DMS79 treated with DMSO at 0.1 percent for 48 hours (cell line): ENCODE measurements around the gene MAPK14.
"Not testable (repeated sequence)": the region's sequence is repeated elsewhere in the genome, so short reads cannot be mapped to it uniquely, and the experiment has no call there.

Experiments
- DNase-seq: peaks from one replicate; lab custom pipeline; 2025; lab: John Stamatoyannopoulos, UW

Gene MAPK14

DNA sequence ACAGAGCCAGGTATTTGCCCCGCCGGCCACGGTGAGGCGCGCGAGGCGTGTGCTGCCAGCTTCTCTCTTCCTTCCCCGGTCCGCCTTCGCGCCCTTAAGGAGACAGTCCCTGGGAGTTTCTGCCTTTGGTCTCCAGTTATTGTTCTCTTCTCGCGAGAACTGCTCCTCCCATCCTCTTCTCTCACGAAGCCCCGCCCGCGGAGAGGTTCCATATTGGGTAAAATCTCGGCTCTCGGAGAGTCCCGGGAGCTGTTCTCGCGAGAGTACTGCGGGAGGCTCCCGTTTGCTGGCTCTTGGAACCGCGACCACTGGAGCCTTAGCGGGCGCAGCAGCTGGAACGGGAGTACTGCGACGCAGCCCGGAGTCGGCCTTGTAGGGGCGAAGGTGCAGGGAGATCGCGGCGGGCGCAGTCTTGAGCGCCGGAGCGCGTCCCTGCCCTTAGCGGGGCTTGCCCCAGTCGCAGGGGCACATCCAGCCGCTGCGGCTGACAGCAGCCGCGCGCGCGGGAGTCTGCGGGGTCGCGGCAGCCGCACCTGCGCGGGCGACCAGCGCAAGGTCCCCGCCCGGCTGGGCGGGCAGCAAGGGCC, at the start of gene MAPK14:
Gene MAPK14, plus strand, starts transcription at position 308 of the 587 bp plus-strand sequence. CDS start 350 bp downstream, outside the sequence.
- peak; percentile 99 for DNase-seq

DNA sequence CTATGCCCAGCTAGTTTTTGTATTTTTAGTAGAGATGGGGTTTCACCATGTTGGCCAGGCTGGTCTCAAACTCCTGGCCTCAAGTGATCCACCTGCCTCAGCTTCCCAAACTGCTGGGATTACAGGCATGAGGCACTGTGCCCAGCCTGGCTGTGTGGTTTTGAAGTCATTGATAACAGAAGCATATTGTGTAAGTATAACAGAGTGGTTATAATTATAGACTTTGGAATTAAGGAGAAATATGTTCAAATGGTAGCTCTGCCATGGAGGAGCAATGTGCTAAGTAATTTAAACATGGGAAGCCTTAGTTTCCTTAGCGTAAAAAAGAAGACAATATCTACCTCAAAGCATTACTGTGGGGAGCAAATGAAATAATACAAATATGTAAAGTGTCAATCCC, 47.5 kb upstream of the MAPK14 start:
- not testable (repeated sequence) for DNase-seq

- DNase-seq: no peak
Measured at GRCh38 chr6:35980991-35981645, 46.5 kb upstream of the MAPK14 start.

DNA sequence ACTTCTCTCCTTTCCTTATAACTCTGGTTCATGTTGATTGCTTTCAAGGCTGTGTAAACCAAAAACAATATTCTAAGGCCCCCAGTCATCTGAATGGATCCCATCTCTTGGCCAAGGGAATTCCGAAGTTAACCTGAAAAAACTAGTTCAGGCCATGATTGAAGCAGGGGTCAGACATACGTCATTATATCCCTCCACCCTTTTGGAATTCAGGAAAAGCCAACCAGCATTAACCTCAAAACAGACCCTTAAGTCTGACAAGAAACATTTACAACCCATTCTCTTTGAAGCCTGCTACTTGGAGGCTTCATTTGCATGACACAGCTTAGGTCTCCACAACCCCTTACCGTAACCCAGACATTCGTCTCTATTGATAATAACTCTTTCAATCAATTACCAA, 42.9 kb upstream of the MAPK14 start:
- DNase-seq: no peak

DNA sequence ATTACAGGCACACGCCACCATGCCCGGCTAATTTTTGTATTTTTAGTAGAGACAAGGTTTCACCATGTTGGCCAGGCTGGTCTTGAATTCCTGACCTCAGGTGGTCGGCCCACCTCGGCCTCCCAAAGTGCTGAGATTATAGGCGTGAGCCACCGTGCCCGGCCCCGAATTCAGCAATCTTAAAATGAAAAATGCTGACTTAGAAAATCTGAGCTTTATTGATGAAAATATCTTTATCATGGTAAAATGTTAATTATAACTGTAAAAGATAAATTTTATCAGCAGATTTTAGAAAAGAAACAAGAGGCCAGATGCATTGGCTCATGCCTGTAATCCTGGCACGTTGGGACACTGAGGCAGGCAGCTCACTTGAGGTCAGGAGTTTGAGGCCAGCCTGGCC, 39.6 kb upstream of the MAPK14 start:
- DNase-seq: not testable (repeated sequence)

DNA sequence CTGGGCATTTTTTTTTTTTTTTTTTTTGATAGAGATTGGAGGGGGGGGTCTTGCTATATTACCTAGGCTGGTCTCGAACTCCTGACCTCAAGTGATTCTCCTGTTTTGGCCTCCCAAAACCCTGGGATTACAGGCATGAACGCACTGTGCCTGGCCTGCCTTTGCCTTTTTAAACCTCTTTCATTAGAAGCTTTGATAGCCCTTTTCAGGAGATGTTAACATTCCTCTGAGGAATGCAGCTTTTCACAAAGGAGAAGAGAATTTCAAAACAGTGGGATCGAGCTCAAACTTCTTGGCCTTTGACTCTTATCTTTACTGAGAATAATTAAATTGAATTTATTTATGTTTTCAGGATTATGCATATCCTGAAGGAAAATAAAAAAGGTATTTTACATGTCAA, 34.5 kb upstream of the MAPK14 start:
- no peak for DNase-seq

DNA sequence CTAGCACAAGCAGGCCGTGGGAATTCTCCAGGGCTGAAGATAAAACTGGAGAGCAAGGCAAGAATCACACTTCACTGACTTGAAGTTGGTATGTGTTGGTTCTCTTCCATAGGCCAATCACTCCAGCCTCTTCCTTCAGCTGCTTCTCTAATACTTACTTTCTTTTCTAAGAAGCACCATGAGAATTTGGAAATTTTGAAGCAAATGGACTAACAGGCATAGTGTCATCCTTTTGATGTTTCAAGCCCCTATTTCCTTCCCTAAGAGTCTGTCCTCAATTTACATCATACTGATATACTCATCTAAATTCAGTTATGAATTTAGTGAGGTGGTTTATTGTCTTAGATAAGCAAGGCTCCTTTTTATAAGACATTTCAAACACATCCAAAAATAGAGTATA, 27.2 kb upstream of the MAPK14 start:
- DNase-seq: no peak

DNA sequence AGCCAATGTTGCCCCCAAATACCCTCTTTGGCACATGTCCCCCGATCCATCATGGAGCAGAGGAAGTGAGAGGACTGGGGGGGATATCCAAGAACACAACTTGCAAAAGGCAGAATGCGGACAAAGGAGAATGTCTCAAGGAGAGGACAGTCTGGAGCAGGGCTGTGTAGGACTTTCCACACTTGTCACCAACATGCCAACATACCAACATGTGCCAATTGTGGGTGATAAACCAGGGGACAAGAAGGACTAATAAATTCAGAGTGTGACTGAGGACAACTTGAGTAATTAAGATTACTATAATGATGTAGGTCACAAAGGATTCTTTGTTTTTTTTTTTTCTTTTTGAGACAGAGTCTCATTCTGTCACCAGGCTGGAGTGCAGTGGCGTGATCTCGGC, 11.9 kb upstream of the MAPK14 start:
- no peak for DNase-seq

GRCh38 chr6:36018339-36018738, 9.3 kb upstream of the MAPK14 start:
- DNase-seq: no peak

DNA sequence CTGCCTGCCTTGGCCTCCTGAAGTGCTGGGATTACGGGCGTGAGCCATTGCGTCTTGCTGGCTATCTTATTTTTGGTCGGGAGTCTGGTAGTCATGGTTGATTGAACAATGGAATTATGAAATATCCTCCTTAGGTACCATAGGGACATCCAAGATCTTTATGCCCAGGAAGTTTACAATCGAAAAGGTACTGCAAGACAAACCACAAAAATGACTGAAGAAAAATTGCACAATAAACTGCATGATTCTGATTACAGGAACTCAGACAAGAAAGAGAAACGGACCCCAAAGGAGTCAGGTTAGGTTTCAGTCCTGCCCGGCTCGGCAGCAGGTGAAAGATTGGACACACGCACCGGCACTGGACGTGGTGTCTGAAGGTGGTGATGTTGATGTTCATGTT, 8.4 kb upstream of the MAPK14 start:
- no peak for DNase-seq

DNA sequence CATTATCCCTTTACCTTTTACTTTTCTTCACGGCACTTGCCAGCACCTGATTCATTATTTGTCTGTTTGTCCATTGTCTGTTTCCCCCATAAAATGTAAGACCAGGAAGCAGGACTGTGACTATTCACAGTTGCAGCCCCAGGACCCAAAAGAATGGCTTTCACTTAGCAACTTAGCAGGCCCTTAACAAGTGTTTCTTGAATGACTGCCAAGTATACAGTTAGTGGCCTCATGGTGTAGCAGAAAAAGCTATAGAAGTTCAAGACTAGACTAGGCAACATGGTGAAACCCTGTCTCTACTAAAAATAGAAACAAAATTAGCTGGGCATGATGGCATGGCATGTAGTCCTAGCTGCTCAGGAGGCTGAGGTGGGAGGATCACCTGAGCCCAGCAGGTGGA, 7.5 kb upstream of the MAPK14 start:
- DNase-seq: peak; percentile 39

- DNase-seq: no peak
Measured at GRCh38 chr6:36023996-36024795, 3.4 kb upstream of the MAPK14 start, which contains the start of gene SLC26A8. SLC26A8 (minus strand) TSS chr6:36024641; CDS start chr6:36019707, 4,934 bp downstream.

DNA sequence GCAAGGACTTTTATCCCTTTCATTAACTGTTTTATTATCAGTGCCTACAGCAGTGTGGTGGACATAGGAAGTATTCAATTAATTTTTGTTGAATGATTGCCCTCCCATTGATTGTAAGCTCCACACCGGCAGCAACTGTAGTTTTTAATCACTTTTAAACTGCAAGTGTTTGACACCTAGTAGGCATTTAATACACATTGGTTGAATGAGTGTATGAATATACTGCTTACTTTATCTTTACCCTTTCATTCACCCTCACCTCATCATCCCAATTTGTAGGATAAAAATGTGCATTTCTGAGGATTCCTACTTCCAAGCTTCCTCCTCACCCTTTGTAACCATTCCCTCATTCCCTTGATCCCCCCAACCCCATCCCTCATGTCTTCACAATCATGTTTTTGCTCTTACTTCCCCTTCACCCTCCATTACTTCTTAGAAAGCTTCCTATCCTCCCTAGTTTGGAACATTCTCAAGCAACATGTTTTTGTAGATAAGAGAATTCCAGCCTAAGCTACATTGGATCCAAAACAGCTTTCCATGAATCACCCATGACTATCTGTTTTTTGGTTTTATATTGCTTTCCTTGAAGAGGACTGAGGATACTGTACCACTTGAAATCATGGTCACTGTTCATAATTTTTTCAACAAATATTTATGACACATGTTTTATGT, 2.2 kb upstream of the MAPK14 start:
- DNase-seq: no peak

- no peak for DNase-seq
Measured at GRCh38 chr6:36025932-36026327, 1.7 kb upstream of the MAPK14 start.

DNA sequence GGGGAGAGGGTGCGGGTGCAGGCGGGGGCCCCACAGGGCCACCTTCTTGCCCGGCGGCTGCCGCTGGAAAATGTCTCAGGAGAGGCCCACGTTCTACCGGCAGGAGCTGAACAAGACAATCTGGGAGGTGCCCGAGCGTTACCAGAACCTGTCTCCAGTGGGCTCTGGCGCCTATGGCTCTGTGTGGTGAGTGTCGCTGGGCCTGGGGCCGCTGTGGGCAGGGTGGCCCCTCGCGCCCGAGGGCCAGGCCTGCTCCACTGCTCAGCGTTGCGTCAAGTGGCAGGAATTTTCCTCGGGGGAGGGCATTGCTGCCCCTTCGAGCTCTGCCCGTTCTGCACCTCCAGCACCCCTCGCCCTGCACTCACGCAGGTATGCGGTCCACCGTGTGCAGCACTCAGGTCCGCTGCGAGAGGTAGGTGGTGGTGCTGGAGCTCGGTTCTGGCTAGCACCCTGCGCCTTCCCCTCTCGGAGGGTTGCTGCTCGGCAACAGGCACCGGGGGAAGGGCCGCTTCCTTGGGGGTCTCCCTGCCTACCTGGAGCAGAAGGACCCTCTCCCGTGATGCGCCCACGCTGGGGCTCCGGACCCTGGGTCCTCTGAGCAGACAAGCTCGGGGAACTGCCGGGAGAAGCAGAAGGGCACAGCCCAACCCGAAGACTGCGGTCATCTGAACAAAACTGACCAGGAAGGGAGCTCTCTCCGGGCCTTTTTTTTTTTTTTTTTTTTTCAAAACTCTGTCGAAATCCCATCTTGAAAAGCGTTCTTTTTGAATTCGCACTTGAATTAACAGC, 674 bp downstream of the MAPK14 start:
- DNase-seq: peak; percentile 25

DNA sequence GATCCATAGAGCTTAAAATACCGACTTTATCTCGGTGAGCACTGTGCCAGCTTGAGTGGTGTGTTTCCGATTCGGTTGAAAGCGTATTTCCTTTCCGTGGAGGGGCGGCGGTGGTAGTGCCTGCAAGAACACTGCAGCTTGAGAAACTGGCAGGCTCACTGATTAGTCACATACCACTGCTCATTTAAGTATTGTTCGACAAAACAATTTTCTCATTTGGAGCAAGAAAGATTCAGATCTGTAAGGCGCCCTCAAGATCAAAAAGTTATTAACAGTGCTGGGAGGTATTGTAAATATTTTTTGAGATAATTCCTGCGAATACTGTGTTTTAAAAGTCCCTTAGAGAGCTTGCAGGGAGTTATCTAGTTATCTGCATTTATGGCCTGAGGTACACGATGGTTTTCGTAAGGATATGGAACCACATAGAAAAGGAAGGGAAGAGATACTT, 1.3 kb downstream of the MAPK14 start:
- DNase-seq: peak; percentile 81

DNA sequence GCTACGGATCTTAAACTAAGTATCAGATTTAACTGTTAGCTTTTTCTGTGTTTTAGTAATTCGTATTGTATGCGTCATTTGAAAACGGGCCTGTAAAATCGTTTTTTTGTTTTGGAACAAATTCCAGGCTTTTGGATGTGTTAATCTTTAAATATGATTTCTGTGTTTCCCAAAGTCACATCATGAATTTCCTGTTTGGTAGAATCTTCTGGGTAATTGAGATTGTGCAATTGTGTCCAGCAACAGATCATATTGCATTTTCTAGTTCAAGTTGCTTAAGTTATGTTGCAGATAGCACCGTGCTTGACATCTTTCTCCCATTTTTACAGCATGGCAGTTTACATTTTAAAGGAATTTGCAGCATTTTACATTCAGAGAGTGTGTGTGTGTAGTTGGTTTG, 1.9 kb downstream of the MAPK14 start:
- DNase-seq: peak; percentile 18

GRCh38 chr6:36032261-36032660, 4.7 kb downstream of the MAPK14 start:
- DNase-seq: no peak

GRCh38 chr6:36033144-36033543, 5.5 kb downstream of the MAPK14 start:
- DNase-seq: not testable (repeated sequence)

- no peak for DNase-seq
Measured at GRCh38 chr6:36033935-36034334, 6.3 kb downstream of the MAPK14 start.

DNA sequence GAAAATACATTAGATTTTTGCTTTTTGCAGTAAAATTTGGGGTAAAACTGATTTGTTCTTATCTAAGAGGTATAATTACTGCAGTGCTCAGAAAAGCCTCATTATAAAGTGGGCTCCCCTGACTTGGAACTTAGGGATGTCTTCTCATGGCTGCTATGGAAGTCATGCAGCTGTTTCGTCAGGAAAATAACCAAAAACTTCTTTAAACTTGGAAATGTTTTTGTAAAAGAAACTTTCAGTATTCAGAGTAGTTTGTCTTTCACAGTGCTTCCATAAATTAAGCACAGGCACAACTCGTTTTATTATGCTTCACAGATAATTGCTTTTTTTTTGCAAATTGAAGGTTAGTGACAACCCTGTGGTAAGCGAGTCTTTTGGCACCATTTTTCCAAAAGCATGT, 6.8 kb downstream of the MAPK14 start:
- DNase-seq: no peak

GRCh38 chr6:36035225-36035624, 7.6 kb downstream of the MAPK14 start:
- DNase-seq: no peak
